GM23338 (cell line): ENCODE data around the gene ADCY7. TPM values are rescaled to one million over a fixed set of nuclear protein-coding genes. Genes with fewer than 3 reads are reported as not detected.

ENCODE experiments used
- ATAC-seq: fragments of 200-7000 bp; cut with Tn5 transposase; 3 replicates; pipeline ENCODE4 v1.9.1; 2020
- DNase-seq: peaks from one replicate; pipeline ENCODE4 v3.0.0-alpha.2; 2015; ENCODE audit warnings: low spot score
- H2AFZ ChIP-seq: fragments of 200-600 bp; sonication (generic); 2 replicates; pipeline ENCODE4 v1.8.0; 2016; ENCODE audit warnings: antibody characterized with exemption, mild to moderate bottlenecking, moderate library complexity
- H3F3A ChIP-seq: fragments of 200-600 bp; sonication (generic); replicated peaks from 2 replicates; pipeline ENCODE4 v1.8.0; 2017; ENCODE audit warnings: antibody characterized with exemption, mixed run types, low read depth
- H3K27ac ChIP-seq: fragments of 200-600 bp; sonication (generic); 2 replicates; pipeline ENCODE4 v1.6.1; 2016; ENCODE audit warnings: low read depth
- H3K27me3 ChIP-seq: fragments of 200-600 bp; sonication (generic); 2 replicates; pipeline ENCODE4 v1.8.0; 2016; ENCODE audit warnings: mild to moderate bottlenecking, mixed run types, moderate library complexity; ENCODE audit not compliant: insufficient read depth
- H3K36me3 ChIP-seq: fragments of 200-600 bp; sonication (generic); 2 replicates; pipeline ENCODE4 v1.8.0; 2016; ENCODE audit warnings: mild to moderate bottlenecking; ENCODE audit not compliant: insufficient read depth
- H3K4me1 ChIP-seq: fragments of 200-600 bp; sonication (generic); 2 replicates; pipeline ENCODE4 v1.8.0; 2016; ENCODE audit warnings: mild to moderate bottlenecking, moderate library complexity; ENCODE audit not compliant: insufficient read depth
- H3K4me2 ChIP-seq: fragments of 200-600 bp; sonication (generic); 2 replicates; pipeline ENCODE4 v1.7.1; 2017; ENCODE audit warnings: mixed run types
- H3K4me3 ChIP-seq: fragments of 200-600 bp; sonication (generic); 2 replicates; pipeline ENCODE4 v1.6.1; 2016; ENCODE audit warnings: mixed run types
- H3K79me2 ChIP-seq: fragments of 200-600 bp; sonication (generic); replicated peaks from 2 replicates; pipeline ENCODE4 v1.8.0; 2017; ENCODE audit warnings: mild to moderate bottlenecking; ENCODE audit not compliant: insufficient read depth
- H3K9me2 ChIP-seq: fragments of 200-600 bp; sonication (generic); 2 replicates; pipeline ENCODE4 v1.8.0; 2017; ENCODE audit not compliant: insufficient read depth
- H4K20me1 ChIP-seq: fragments of 200-600 bp; sonication (generic); replicated peaks from 2 replicates; pipeline ENCODE4 v1.8.0; 2017; ENCODE audit warnings: mild to moderate bottlenecking; ENCODE audit not compliant: insufficient read depth
- H3K27ac Mint-ChIP-seq: 2 replicates; pipeline ENCODE4 v1.8.0; 2020; ENCODE audit warnings: inconsistent platforms, mild to moderate bottlenecking, moderate library complexity, mixed read lengths
- H3K27me3 Mint-ChIP-seq: 3 replicates; pipeline ENCODE4 v1.8.0; 2022; ENCODE audit warnings: low read depth, mild to moderate bottlenecking, moderate library complexity, mixed read lengths, inconsistent platforms; ENCODE audit not compliant: insufficient read depth, poor library complexity
- H3K36me3 Mint-ChIP-seq: 3 replicates; pipeline ENCODE4 v1.8.0; 2021; ENCODE audit warnings: low read depth, mild to moderate bottlenecking, inconsistent platforms, moderate library complexity, mixed read lengths
- H3K4me1 Mint-ChIP-seq: 3 replicates; pipeline ENCODE4 v1.8.0; 2020; ENCODE audit warnings: mild to moderate bottlenecking, inconsistent platforms, mixed read lengths
- H3K4me3 Mint-ChIP-seq: 3 replicates; pipeline ENCODE4 v1.8.0; 2021; ENCODE audit warnings: moderate library complexity, mild to moderate bottlenecking, inconsistent platforms, mixed read lengths
- H3K9me3 Mint-ChIP-seq: 3 replicates; pipeline ENCODE4 v1.8.0; 2020; ENCODE audit warnings: moderate library complexity, mild to moderate bottlenecking, inconsistent platforms, mixed read lengths
- CTCF ChIP-seq, 2 experiments: fragments of 200-600 bp in 1 of 2; sonication (generic) in 1 of 2; conservative IDR thresholded peaks; 2 replicates each; pipeline versions ENCODE4 v1.5.1 to v1.6.1; 2016 to 2017; ENCODE audit warnings: antibody characterized with exemption in 2 of 2, low read depth in 2 of 2, mild to moderate bottlenecking in 2 of 2, moderate library complexity in 1 of 2
- ETS1 ChIP-seq: IDR thresholded peaks from 2 replicates; pipeline ENCODE4 v1.6.1; 2016; ENCODE audit warnings: antibody characterized with exemption
- EZH2phosphoT487 ChIP-seq: fragments of 200-600 bp; sonication (generic); IDR thresholded peaks from one replicate; pipeline ENCODE4 v1.8.1; 2018; ENCODE audit warnings: antibody characterized with exemption; ENCODE audit not compliant: unreplicated experiment
- NANOG ChIP-seq: IDR thresholded peaks from 2 replicates; pipeline ENCODE4 v1.6.1; 2016; ENCODE audit warnings: antibody characterized with exemption, borderline replicate concordance
- POLR2AphosphoS5 ChIP-seq: IDR thresholded peaks from 2 replicates; pipeline ENCODE4 v1.6.1; 2016; ENCODE audit warnings: antibody characterized with exemption, low read depth
- ZNF114 ChIP-seq: fragments of 250-450 bp; sonication (Bioruptor Pico); IDR thresholded peaks from 2 replicates; pipeline ENCODE4 v1.5.0; 2020; ENCODE audit warnings: mild to moderate bottlenecking, moderate library complexity
- polyA plus RNA-seq: library from polyadenylated mRNA; unstranded; fragments of >200 nt; fragmentation: Nextera tagmentation; extraction: Ambion mirVana; gene quantifications from 2 replicates; pipeline ENCODE4 v1.2.1, GENCODE V29; 2016
- total RNA-seq: library from RNA; depleted of rRNA; stranded (reverse); fragments of >200 nt; shearing (Covaris generic); gene quantifications from 2 replicates; pipeline ENCODE4 v1.2.3, GENCODE V29; 2014

The ADCY7 gene
- total and polyA plus RNA-seq, 2 experiments from 2014 or later = 2.4 to 10.5 TPM

- TF ChIP-seq ETS1 = no peak
- no peak for TF ChIP-seq CTCF (conservative IDR thresholded peaks at IDR 0.05; ENCODE audit: low read depth in 2 of 2)
- no peak for TF ChIP-seq POLR2AphosphoS5
- no peak for TF ChIP-seq NANOG
- no peak for TF ChIP-seq ZNF114 (CRISPR knock-in tag)
- TF ChIP-seq EZH2phosphoT487 = no peak
Observed at GRCh38 chr16:50324345-50324744, 58.0 kb downstream of the ADCY7 start (continued).

GRCh38 chr16:50326264-50326663 is 59.9 kb downstream of the ADCY7 start:
- H3K4me3 ChIP-seq = no peak overlapping the region
- ATAC-seq (no peak), DNase-seq (no peak)
- no peaks in the 10 kb centered on the region for H3K79me2 ChIP-seq
- H3K36me3 ChIP-seq = peaks cover 8% of the 10 kb centered on the region; the same call in 1 of the 2 replicates
- Mint-ChIP-seq H3K9me3 (no peaks in the 10 kb centered on the region), H3K4me3 (no peak overlapping the region), H3K36me3 (peaks cover 56% of the 10 kb centered on the region), H3K27me3 (peaks cover 2% of the 10 kb centered on the region), H3K27ac (peak overlapping the region; percentile 43; the same call in 1 of the 2 replicates), H3K4me1 (no peaks in the 10 kb centered on the region)
- no peaks in the 10 kb centered on the region for H3K9me2 ChIP-seq
- no peak for TF ChIP-seq CTCF (conservative IDR thresholded peaks at IDR 0.05; ENCODE audit: low read depth in 2 of 2)
- no peaks in the 10 kb centered on the region for H3F3A ChIP-seq
- no peaks in the 10 kb centered on the region for H3K27me3 ChIP-seq
- H3K4me1 ChIP-seq = no peaks in the 10 kb centered on the region
- H3K27ac ChIP-seq = no peak overlapping the region
- H2AFZ ChIP-seq = no peak overlapping the region
- no peak overlapping the region for H3K4me2 ChIP-seq
- peaks cover 1% of the 10 kb centered on the region; the same call in 1 of the 2 replicates for H4K20me1 ChIP-seq

GRCh38 chr16:50326835-50327465 is 60.6 kb downstream of the ADCY7 start:
- Histone ChIP-seq H3K4me2 (no peak overlapping the region), H2AFZ (no peak overlapping the region), H4K20me1 (peaks cover 8% of the 10 kb centered on the region; the same call in 1 of the 2 replicates), H3K36me3 (peaks cover 8% of the 10 kb centered on the region; the same call in 1 of the 2 replicates), H3K4me1 (no peaks in the 10 kb centered on the region), H3K9me2 (no peaks in the 10 kb centered on the region), H3K27ac (no peak overlapping the region), H3K4me3 (no peak overlapping the region), H3K79me2 (0 out of 2 replicates have a peak, but pooled peaks cover 3% of the 10 kb centered on the region), H3K27me3 (no peaks in the 10 kb centered on the region), H3F3A (no peaks in the 10 kb centered on the region)
- Mint-ChIP-seq H3K27ac (no peak overlapping the region), H3K9me3 (no peaks in the 10 kb centered on the region), H3K4me1 (no peaks in the 10 kb centered on the region), H3K4me3 (no peak overlapping the region), H3K27me3 (peaks cover 2% of the 10 kb centered on the region), H3K36me3 (peaks cover 52% of the 10 kb centered on the region)
- TF ChIP-seq CTCF (conservative IDR thresholded peaks at IDR 0.05; ENCODE audit: low read depth in 2 of 2) = peak; percentile 59 to 72
- TF ChIP-seq ETS1 = no peak
- ATAC-seq = peak; percentile 85
- peak; percentile 74 for DNase-seq
